ENCODE data around the gene CCDC3.

CCDC3 gene

GRCh38 chr10:12960941-12961340, 40.6 kb downstream of the CCDC3 start:
- DNase-seq: no peak

DNA sequence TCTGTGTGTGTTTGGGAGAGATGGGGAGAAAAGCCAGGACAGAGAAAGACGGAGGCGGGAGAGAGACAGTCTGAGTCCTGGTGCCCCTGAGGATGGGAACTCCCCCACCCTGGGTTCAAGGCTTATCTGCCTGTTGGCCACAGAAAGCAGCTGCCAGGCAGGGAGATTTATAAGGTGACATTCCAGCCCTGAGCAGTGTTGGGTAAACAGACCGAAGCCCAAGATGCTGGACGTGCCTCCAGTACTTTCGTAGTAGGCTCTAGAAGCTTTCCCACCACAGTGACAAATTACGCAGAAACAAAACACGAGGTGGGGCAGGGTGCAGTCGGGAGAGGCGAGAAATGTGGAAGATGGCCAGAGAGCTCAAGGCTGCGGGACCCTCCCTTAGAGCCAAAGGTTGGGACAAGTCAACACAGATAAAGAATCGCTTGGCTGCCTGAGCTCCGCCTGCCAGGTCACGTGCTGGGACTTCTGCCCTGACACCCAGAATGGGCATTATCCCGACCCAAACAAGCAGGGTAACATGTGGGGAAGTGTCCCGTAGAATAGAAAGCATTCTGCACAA, 41.1 kb downstream of the CCDC3 start:
- DNase-seq: no peak

GRCh38 chr10:12958546-12959110, 42.9 kb downstream of the CCDC3 start:
- DNase-seq: no peak

DNA sequence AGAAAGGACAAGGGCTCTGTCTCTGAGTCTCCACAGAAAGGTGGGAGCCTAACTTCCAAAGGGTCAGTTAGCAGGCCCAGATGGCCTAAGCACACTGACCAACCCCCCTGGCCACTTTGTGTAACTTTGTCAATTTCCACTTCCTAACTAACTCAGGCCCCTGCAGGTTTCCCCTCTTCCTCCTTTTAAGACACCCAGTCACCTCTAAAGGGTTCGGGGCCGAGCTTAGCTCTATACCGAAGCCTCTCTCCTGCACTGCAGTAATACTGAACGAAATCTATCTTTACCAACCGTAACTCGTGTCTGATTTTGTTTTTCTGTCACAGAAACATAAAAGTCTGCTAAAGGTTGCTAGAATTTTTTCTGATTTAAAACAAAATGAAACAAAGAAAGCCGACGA, 44.4 kb downstream of the CCDC3 start:
- no peak for DNase-seq

GRCh38 chr10:12954866-12955265, 46.6 kb downstream of the CCDC3 start:
- no peak for DNase-seq

DNA sequence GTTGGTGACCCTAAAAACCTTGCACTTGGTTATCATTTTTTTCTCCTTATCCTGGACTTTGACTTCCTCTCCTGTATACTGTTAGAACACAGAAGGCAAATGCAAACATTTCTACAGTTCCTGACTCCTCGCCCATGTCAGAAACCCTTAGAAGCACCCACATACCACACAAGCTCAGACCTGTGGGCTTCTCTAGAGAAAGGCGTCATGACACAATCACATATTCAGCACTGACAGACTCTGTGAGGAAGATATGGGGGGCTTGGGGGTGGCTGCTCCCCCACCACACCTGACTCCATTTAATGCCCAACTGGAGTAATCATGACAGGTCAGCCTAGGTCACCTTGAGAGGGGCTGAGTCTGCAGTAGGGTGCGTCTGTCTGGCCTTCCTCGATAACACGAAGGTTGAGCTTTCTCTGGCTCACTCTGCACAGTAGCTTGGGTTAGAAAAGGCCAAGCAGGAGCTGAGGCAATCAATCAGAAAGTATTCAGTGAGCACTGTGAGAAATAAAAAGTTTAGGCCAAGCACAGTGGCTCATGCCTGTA, 50.9 kb downstream of the CCDC3 start:
- DNase-seq: no peak

DNA sequence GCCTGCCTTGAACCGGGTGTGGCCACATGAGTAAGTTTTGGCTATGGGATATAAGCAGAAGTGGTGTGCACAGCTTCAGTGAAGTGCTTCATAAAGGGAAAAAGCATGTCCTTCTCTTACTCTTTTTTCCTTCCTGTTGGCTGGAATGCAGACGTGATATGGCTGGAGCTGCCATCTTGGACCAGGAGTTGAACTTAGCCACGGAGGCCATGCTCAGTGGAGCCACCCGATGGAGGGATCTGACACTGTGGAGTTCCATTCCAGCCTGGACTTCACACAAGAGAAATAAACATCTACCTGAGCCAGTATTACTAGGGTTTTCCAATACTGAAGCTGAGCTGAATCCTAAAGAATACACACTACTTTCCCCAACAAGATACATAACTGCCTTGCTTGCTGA, 52.3 kb downstream of the CCDC3 start:
- DNase-seq: peak; percentile 27

DNA sequence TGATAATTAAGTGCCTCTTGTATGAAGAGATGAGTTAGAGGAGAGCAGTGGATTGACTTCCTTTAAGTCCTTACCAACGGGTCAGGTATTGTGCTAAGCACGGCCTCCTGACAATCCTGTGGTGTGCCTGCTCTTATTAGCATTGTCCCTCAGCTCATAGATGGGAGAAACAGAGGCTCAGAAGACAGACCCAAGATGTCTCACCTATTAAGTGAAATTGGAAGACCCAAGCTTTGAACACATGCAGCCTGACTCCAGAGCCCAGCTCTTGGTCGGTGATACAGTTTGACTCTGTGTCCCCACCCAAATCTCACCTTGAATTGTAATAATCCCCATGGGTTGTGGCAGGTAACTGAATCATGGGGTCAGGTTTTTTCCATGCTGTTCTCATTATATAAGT, 53.8 kb downstream of the CCDC3 start:
- no peak for DNase-seq

DNA sequence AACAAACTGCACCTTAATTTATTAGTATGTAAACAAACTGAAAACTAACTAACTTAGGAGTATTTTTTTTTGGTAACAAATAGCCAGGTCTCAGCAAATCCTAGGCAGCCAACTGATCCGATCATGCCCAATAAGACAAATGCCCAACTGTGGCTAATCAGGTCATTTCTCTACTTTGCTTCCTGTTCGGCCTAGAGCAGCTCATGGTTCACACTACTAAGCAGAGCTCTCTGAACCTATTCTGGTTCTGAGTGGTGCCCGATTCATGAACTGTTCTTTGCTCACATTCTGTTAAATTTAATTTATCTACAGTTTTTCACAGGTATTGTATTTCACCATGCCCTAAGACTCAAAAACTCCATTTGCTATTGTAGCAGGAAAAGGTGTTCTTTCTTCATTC, 55.1 kb downstream of the CCDC3 start:
- no peak for DNase-seq

- no peak for DNase-seq
Measured at GRCh38 chr10:12945690-12946359, 55.7 kb downstream of the CCDC3 start.

DNA sequence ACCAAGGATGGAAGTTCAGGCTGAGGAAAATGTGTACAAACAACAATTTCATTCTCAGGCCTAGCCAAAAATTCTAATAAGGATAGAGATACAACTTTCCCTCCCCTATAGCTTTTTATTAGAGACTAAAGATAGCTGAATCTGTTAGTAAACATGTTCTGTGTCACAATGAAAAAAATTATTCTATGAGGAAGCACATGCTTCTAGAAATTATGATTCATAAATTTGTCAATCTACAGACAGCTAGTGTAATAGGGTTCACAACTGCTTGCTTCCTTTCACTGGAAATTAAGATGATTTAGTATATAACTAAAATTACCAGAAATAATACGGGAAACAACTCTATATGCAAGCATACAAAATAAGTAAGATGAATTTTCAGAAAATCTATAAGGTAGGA, 56.6 kb downstream of the CCDC3 start:
- no peak for DNase-seq

DNA sequence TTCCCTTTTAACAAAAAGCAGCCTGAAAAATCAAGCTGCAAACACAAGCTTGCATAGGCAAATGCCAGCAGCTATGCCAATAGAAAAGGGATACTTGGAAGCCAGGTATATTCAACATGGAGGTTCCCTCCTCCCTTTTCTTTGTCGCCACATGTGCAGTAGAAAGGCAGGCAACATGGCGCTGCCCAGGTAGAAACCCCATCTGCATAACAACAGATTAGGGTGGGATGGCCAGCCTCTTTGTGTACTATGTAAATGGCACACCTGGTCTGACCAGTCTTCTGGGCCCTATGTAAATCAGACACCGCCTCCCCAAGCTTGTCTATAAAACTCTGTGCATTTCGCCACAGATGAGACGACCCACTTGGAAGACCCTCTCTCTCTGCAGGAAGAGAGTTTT, 58.1 kb downstream of the CCDC3 start:
- DNase-seq: no peak

- no peak for DNase-seq
Measured at GRCh38 chr10:12941966-12942365, 59.5 kb downstream of the CCDC3 start.

- DNase-seq: no peak
Measured at GRCh38 chr10:12940791-12941190, 60.7 kb downstream of the CCDC3 start.

DNA sequence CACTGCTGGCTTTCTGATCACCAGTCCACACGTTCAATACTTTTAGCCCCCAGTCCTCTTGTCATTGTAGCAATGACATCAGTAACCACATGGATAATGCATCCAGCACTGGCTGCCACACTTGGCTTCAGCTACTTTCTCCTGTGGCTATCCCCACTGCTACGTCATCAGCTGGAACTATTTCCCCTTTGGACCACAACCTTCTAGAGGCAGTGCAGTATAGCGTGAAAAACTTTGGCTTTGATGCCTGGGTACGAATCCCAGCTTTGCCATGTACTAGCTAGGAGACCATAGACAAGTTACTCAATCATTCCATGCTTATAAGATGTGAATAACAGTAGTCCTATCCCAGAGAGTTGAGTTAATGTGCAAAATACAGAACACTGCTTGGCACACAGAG, 63.2 kb downstream of the CCDC3 start:
- DNase-seq: no peak

GRCh38 chr10:12937527-12937926, 64.0 kb downstream of the CCDC3 start:
- DNase-seq: no peak

DNA sequence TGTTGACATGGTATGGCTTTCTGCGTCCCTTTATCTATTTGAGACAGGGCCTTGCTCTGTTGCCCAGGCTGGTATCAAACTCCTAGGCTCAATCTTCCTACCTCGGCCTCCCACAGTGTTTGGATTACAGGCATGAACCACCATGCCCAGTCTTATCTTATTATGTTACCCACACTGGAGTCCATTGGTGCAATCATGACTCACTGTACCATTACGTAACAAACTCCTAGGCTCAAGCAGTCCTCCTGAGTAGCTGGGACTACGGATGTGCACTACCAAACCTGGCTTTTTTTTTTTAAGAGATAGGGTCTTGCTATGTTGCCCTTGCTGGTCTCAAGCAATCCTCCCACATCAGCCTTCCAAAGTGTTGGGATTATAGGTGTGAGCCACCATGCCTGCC, 66.7 kb downstream of the CCDC3 start:
- DNase-seq: no peak

- no peak for DNase-seq
Measured at GRCh38 chr10:12929381-12929780, 72.1 kb downstream of the CCDC3 start.

- DNase-seq: no peak
Measured at GRCh38 chr10:12928571-12928970, 72.9 kb downstream of the CCDC3 start.

GRCh38 chr10:12927896-12928295, 73.6 kb downstream of the CCDC3 start:
- DNase-seq: no peak

- no peak for DNase-seq
Measured at GRCh38 chr10:12925845-12926244, 75.7 kb downstream of the CCDC3 start.

GRCh38 chr10:12924911-12925310, 76.6 kb downstream of the CCDC3 start:
- no peak for DNase-seq

DNA sequence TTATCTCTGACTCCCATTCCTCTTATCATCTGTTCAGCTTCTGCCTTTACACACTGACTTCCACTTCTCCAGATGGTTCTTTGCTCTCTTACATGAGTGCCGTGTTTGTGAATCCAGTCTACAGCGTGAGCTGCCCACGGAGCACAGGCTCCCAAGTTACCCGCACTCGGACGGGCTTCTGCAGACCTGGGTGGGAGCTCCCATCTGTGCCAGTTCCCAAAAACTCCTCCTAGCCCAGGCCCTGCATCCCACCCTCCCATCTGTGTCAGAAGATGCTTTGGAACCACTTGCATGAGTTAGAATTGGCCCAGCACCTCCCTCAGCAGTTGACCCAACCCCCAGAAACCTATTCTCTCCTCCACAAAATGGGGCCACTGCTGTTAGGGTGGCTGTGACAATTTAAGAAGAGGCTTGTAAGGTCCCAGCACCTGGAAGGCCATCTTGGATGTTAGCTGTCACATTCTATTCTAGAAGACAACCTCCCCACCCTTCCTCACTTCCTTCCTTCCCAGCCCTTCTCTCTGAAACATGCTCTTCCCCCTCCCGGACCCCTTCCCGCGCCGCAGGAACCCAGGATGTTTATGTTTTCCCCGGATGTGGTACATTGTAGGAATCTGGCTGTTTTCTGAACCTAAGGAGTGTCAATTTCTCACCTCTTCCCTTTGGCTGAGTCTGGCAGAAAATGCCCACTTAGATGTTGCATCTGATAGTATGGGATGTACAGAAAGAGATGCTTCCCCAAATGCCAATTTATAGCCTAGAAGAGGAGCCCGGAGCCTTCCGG, 79.2 kb downstream of the CCDC3 start:
- DNase-seq: no peak

DNA sequence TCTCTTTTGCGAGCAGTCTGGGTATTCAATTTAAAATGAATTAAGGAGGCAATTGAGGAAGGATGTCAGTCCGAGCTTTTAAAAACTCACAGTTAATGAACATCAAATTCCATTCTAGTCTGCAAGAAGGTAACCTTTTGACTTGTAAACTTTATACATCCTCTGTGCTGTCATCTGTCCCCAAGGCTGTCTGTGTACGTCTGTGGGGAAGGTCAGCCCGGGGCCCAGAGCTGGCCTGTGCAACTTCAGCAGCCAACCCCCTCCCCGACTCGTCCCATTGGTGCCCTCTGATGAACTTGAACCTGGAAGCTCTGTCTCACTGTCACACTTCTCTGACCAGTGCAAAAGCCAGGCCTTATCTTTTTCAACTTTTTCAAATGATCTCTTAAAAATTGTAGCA, 80.3 kb downstream of the CCDC3 start:
- no peak for DNase-seq
